Panc1 (cell line): ENCODE data around the gene INAVA.

Experiments used
- POLR2AphosphoS5 ChIP-seq: IDR thresholded peaks from 2 replicates; pipeline ENCODE4 v1.6.1; 2012; ENCODE audit warnings: mild to moderate bottlenecking, low read depth, low read length, moderate library complexity
- SIN3A ChIP-seq: IDR thresholded peaks from 2 replicates; pipeline ENCODE4 v1.6.1; 2012; ENCODE audit warnings: low read depth, mild to moderate bottlenecking, low read length, moderate library complexity, borderline replicate concordance; ENCODE audit not compliant: insufficient read depth
- TCF7L2 ChIP-seq: IDR thresholded peaks from 2 replicates; pipeline ENCODE4 v1.6.1; 2011; ENCODE audit warnings: mild to moderate bottlenecking, low read depth, low read length, inconsistent platforms
- TF ChIP-seq, protein P1 (sequence below): fragments of 450-650 bp; IDR thresholded peaks from 2 replicates; pipeline ENCODE4 v1.5.1; 2017; ENCODE audit warnings: mild to moderate bottlenecking
- TF ChIP-seq, protein P2 (sequence below), 2 experiments: IDR thresholded peaks; 2 replicates each; pipeline ENCODE4 v1.6.1; 2011 to 2012; ENCODE audit warnings: low read depth in 2 of 2, control low read depth in 1 of 2, low read length in 1 of 2, mild to moderate bottlenecking in 1 of 2, moderate library complexity in 1 of 2; ENCODE audit not compliant: insufficient read depth in 1 of 2

DNA sequence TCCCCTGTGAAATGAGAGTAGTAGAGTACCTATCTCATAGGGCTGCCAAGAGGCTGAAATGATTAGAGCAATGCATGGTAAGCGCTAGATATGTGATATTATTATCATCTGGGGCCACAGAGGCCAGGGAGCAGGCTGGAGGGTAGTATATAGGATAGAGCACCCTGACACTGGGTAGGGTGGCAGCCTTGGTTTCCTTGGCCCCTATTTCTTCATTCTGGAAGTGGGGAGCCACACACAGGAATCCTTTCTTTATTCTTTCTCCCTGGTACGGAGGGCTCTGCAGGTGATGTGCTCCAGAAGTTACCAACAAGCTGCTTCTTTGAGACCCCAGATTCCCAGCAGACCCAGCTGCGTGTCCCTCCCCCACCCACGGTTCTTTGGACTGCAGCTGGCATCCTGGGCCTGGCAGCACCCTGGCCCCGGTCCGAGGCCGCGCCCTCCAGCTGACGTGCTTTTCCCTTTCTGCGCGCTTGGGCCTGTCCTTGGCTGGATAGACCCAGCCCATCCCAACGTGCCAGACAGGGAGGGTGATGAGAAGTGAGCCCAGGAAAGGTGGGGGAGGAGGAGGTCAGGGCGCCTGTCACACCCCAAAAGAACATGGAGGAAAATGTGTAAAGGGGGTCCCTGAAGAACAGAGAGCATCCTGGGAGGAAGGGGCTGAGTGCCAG is 18.2 kb downstream of the INAVA start:
- TF ChIP-seq, protein P1, sequence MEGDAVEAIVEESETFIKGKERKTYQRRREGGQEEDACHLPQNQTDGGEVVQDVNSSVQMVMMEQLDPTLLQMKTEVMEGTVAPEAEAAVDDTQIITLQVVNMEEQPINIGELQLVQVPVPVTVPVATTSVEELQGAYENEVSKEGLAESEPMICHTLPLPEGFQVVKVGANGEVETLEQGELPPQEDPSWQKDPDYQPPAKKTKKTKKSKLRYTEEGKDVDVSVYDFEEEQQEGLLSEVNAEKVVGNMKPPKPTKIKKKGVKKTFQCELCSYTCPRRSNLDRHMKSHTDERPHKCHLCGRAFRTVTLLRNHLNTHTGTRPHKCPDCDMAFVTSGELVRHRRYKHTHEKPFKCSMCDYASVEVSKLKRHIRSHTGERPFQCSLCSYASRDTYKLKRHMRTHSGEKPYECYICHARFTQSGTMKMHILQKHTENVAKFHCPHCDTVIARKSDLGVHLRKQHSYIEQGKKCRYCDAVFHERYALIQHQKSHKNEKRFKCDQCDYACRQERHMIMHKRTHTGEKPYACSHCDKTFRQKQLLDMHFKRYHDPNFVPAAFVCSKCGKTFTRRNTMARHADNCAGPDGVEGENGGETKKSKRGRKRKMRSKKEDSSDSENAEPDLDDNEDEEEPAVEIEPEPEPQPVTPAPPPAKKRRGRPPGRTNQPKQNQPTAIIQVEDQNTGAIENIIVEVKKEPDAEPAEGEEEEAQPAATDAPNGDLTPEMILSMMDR = no peak
- TF ChIP-seq SIN3A = no peak
- TF ChIP-seq POLR2AphosphoS5 = no peak
- TF ChIP-seq, protein P2, sequence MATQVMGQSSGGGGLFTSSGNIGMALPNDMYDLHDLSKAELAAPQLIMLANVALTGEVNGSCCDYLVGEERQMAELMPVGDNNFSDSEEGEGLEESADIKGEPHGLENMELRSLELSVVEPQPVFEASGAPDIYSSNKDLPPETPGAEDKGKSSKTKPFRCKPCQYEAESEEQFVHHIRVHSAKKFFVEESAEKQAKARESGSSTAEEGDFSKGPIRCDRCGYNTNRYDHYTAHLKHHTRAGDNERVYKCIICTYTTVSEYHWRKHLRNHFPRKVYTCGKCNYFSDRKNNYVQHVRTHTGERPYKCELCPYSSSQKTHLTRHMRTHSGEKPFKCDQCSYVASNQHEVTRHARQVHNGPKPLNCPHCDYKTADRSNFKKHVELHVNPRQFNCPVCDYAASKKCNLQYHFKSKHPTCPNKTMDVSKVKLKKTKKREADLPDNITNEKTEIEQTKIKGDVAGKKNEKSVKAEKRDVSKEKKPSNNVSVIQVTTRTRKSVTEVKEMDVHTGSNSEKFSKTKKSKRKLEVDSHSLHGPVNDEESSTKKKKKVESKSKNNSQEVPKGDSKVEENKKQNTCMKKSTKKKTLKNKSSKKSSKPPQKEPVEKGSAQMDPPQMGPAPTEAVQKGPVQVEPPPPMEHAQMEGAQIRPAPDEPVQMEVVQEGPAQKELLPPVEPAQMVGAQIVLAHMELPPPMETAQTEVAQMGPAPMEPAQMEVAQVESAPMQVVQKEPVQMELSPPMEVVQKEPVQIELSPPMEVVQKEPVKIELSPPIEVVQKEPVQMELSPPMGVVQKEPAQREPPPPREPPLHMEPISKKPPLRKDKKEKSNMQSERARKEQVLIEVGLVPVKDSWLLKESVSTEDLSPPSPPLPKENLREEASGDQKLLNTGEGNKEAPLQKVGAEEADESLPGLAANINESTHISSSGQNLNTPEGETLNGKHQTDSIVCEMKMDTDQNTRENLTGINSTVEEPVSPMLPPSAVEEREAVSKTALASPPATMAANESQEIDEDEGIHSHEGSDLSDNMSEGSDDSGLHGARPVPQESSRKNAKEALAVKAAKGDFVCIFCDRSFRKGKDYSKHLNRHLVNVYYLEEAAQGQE (IDR thresholded peaks at IDR 0.05; ENCODE audit: insufficient read depth in 1 of 2, low read depth in 2 of 2, low read length in 1 of 2) = no peak
- TF ChIP-seq TCF7L2 = no peak
